HepG2 (cell line): ENCODE results near the gene TUBA1C. TPM values are rescaled to one million over a fixed set of nuclear protein-coding genes. Genes with fewer than 3 reads are reported as not detected.
A peak's percentile ranks its signal among the peaks of the same experiment; 100 is the strongest.

Source experiments
- ATAC-seq: fragments of 200-7000 bp; cut with Tn5 transposase; 3 replicates; pipeline ENCODE4 v1.9.1; 2020; ENCODE audit warnings: mild to moderate bottlenecking, moderate library complexity
- BruUV-seq: library from RNA; stranded (reverse); fragments of 400-500 nt; replicated peaks from 2 replicates; lab custom pipeline; 2021; lab: Mats Ljungman, UMichigan
- CTCF ChIA-PET: fragments of 300-600 bp; formaldehyde crosslinking; extraction: SDS; loops from one replicate; lab custom pipeline; 2021; ENCODE audit warnings: low total read pairs, inconsistent platforms, low intra/inter-chr PET ratio; lab: Yijun Ruan, JAX
- POLR2A ChIA-PET: fragments of 350-600 bp; sonication (Branson Sonifier 250); formaldehyde crosslinking; loops from one replicate; lab custom pipeline; 2020; ENCODE audit warnings: antibody characterized with exemption, inconsistent platforms; lab: Yijun Ruan, JAX
- DNase-seq: peaks from one replicate; pipeline ENCODE4 v3.0.0-alpha.2; 2015; ENCODE audit warnings: low spot score
- FAIRE-seq: peaks from 3 replicates; lab custom pipeline; 2011; peaks lifted over from hg19 to GRCh38; lab: Jason Lieb, UNC
- H2AFZ ChIP-seq: one replicate; pipeline ENCODE4 v1.6.1; 2011; ENCODE audit warnings: low read length, inconsistent platforms
- H3K27ac ChIP-seq: fragments of 300-600 bp; 3 replicates; pipeline ENCODE4 v1.8.0; 2011; ENCODE audit warnings: mixed run types, mild to moderate bottlenecking, mixed read lengths, low read length, inconsistent platforms; ENCODE audit not compliant: insufficient read depth; ENCODE audit errors: extremely low read length
- H3K27me3 ChIP-seq, 2 experiments: fragments of 200-600 bp in 1 of 2; 2 replicates in 1 of 2; 3 replicates in 1 of 2; pipeline versions ENCODE4 v1.6.0 to v1.8.0; 2011; ENCODE audit warnings: low read length in 2 of 2, mild to moderate bottlenecking in 2 of 2, moderate library complexity in 2 of 2, inconsistent platforms in 1 of 2; ENCODE audit not compliant: insufficient read depth in 2 of 2, control insufficient read depth in 1 of 2
- H3K36me3 ChIP-seq, 2 experiments: fragments of 200-600 bp in 1 of 2; replicated peaks in 1 of 2; 2 replicates in 1 of 2; 3 replicates in 1 of 2; pipeline versions ENCODE4 v1.5.1 to v1.8.0; 2011; ENCODE audit warnings: low read length in 2 of 2, inconsistent platforms in 1 of 2; ENCODE audit not compliant: insufficient read depth in 2 of 2, control insufficient read depth in 1 of 2
- H3K4me1 ChIP-seq: 2 replicates; pipeline ENCODE4 v1.5.1; 2012; ENCODE audit warnings: low read length, inconsistent platforms; ENCODE audit not compliant: insufficient read depth
- H3K4me2 ChIP-seq: 2 replicates; pipeline ENCODE4 v1.6.0; 2011; ENCODE audit warnings: low read depth, low read length, inconsistent platforms
- H3K4me3 ChIP-seq, 3 experiments: fragments of 200-600 bp in 1 of 3; sonication (generic), shearing (Covaris generic) in 1 of 3; replicated peaks in 1 of 3; 2 replicates each; pipeline ENCODE4 v1.5.1; 2011 to 2016; ENCODE audit warnings: low read length in 3 of 3, inconsistent platforms in 2 of 3, low read depth in 2 of 3, mild to moderate bottlenecking in 2 of 3, control low read depth in 1 of 3, mixed read lengths in 1 of 3; ENCODE audit not compliant: insufficient read depth in 1 of 3
- H3K79me2 ChIP-seq: one replicate; pipeline ENCODE4 v1.6.1; 2011; ENCODE audit warnings: low read length, inconsistent platforms; ENCODE audit not compliant: insufficient read depth
- H3K9ac ChIP-seq: 2 replicates; pipeline ENCODE4 v1.6.0; 2011; ENCODE audit warnings: mild to moderate bottlenecking, low read depth, low read length, inconsistent platforms; ENCODE audit not compliant: insufficient read depth
- H3K9me3 ChIP-seq: 2 replicates; pipeline ENCODE4 v1.5.1; 2012; ENCODE audit warnings: mild to moderate bottlenecking, low read length
- H4K20me1 ChIP-seq: 2 replicates; pipeline ENCODE4 v1.6.0; 2011; ENCODE audit warnings: inconsistent platforms, mild to moderate bottlenecking, low read length, moderate library complexity; ENCODE audit not compliant: insufficient read depth
- CTCF ChIP-seq: sonication (generic); formaldehyde crosslinking; IDR thresholded peaks from 2 replicates; pipeline ENCODE4 v1.5.0; 2020; ENCODE audit warnings: mild to moderate bottlenecking, missing genetic modification reagents, moderate library complexity
- IKZF5 ChIP-seq: IDR thresholded peaks from 2 replicates; pipeline ENCODE4 v1.6.1; 2018; ENCODE audit warnings: missing genetic modification reagents, mild to moderate bottlenecking, missing compliant biosample characterization
- LCORL ChIP-seq, 2 experiments: fragments of 450-650 bp in 1 of 2; sonication (generic) in 1 of 2; formaldehyde crosslinking in 1 of 2; IDR thresholded peaks; 2 replicates each; pipeline versions ENCODE4 v1.5.0 to v1.6.1; 2017 to 2020; ENCODE audit warnings: antibody characterized with exemption in 1 of 2, missing genetic modification reagents in 1 of 2
- PCBP1 ChIP-seq: fragments of 200-400 bp; formaldehyde crosslinking; IDR thresholded peaks from 2 replicates; pipeline ENCODE4 v1.6.1; 2017; ENCODE audit warnings: mild to moderate bottlenecking, low read depth, low read length, borderline replicate concordance
- RBM39 ChIP-seq: fragments of 200-400 bp; formaldehyde crosslinking; IDR thresholded peaks from one replicate; pipeline ENCODE4 v1.6.1; 2018; ENCODE audit warnings: antibody characterized with exemption, mild to moderate bottlenecking, low read depth, low read length; ENCODE audit not compliant: poor library complexity, severe bottlenecking
- SNAI1 ChIP-seq: sonication (generic); formaldehyde crosslinking; IDR thresholded peaks from 2 replicates; pipeline ENCODE4 v1.5.0; 2020; ENCODE audit warnings: mild to moderate bottlenecking, missing genetic modification reagents, borderline replicate concordance
- SOX5 ChIP-seq: IDR thresholded peaks from 2 replicates; pipeline ENCODE4 v1.6.1; 2016; ENCODE audit warnings: borderline replicate concordance
- ZBTB25 ChIP-seq: IDR thresholded peaks from 2 replicates; pipeline ENCODE4 v1.6.1; 2018; ENCODE audit warnings: missing genetic modification reagents
- ZKSCAN1 ChIP-seq: fragments of 150-350 bp; IDR thresholded peaks from 2 replicates; pipeline ENCODE4 v1.6.1; 2014; ENCODE audit warnings: low read length
- ZNF274 ChIP-seq: sonication (generic); formaldehyde crosslinking; IDR thresholded peaks from 2 replicates; pipeline ENCODE4 v1.5.1; 2020; ENCODE audit warnings: mild to moderate bottlenecking, missing genetic modification reagents
- ZNF788 ChIP-seq: sonication (generic); formaldehyde crosslinking; IDR thresholded peaks from 2 replicates; pipeline ENCODE4 v1.5.0; 2020; ENCODE audit warnings: mild to moderate bottlenecking, missing genetic modification reagents, borderline replicate concordance
- ZNF800 ChIP-seq: sonication (generic); formaldehyde crosslinking; IDR thresholded peaks from 2 replicates; pipeline ENCODE4 v1.4.0; 2020; ENCODE audit warnings: missing genetic modification reagents
- WGBS: methylation state at CpG from one replicate; pipeline ENCODE4 v1.1.6; 2017; ENCODE audit warnings: low lambda C conversion rate; 5-methylcytosine and 5-hydroxymethylcytosine counted together
- in situ Hi-C: cut with HindIII; loops from 2 replicates; pipeline ENCODE4 v1.10.0; 2017; ENCODE audit warnings: low pct_unique_long_range_greater_than_20kb; ENCODE audit not compliant: extremely low pct_ligation_motif_present
- intact Hi-C: fragments of 100-400 bp; cut with micrococcal nuclease; formaldehyde crosslinking; loops from one replicate; pipeline ENCODE4 v1.10.0; 2022; ENCODE audit not compliant: unreplicated experiment
- polyA plus RNA-seq, 8 experiments: library from polyadenylated mRNA; depleted of rRNA in 3 of 8; stranded (reverse) in 7 of 8; unstranded in 1 of 8; fragments of >200 nt; fragmentation: Illumina TruSeq in 4 of 8; extraction: Trizol in 4 of 8; gene quantifications; 2 replicates each; pipeline versions ENCODE4 v1.2.1 to v1.2.3, GENCODE V29; 2011 to 2016; ENCODE audit warnings: low read depth in 4 of 8, missing spikeins in 1 of 8, mixed read lengths in 1 of 8; ENCODE audit not compliant: insufficient read depth in 1 of 8
- total RNA-seq, 5 experiments: library from RNA; depleted of rRNA; stranded (reverse); fragments of >200 nt; fragmentation: Illumina TruSeq; extraction: Trizol; gene quantifications; 2 replicates each; pipeline ENCODE4 v1.2.3, GENCODE V29; 2016; ENCODE audit warnings: low read depth in 1 of 5

Gene TUBA1C
- total and polyA plus RNA-seq, 2 of the 13 experiments (the other 11 are each of a cell fraction or from before 2014, with no cell fraction given): 693 to 1,075 TPM

- 0 out of 2 replicates have a peak, but pooled peaks have one; percentile 23 for TF ChIP-seq ZBTB25 (CRISPR knock-in tag)
- peak; percentile 84 for TF ChIP-seq CTCF
- no peak for TF ChIP-seq LCORL (IDR thresholded peaks at IDR 0.05)
- peak; percentile 19; the same call in 1 of the 2 replicates for TF ChIP-seq LCORL (CRISPR knock-in tag; IDR thresholded peaks at IDR 0.05)
These were observed 31.4 kb downstream of the TUBA1C start (continued) for GRCh38 chr12:49296034-49296835.

GRCh38 chr12:49296836-49297694 is 32.2 kb downstream of the TUBA1C start:
- CTCF ChIA-PET: interaction anchor here (1.0 to 1.4 kb wide), 5 partner anchors 9 to 217 kb away, joined by 3 to 4 read pairs (median 3); no protein-coding TSS in a partner anchor
- 14% methylated on average over 19 of the region's 77 CpGs for WGBS
- TF ChIP-seq ZNF800 (CRISPR knock-in tag): peak; percentile 86; the same call in 1 of the 2 replicates
- no peak for TF ChIP-seq ZKSCAN1
- 0 out of 2 replicates have a peak, but pooled peaks have one; percentile 31 for TF ChIP-seq IKZF5 (CRISPR knock-in tag)
- TF ChIP-seq PCBP1: 0 out of 2 replicates have a peak, but pooled peaks have one; percentile 27
- TF ChIP-seq ZNF274 (CRISPR knock-in tag): 0 out of 2 replicates have a peak, but pooled peaks have one; percentile 49
- TF ChIP-seq SOX5 (CRISPR knock-in tag): no peak
- TF ChIP-seq RBM39: peak; percentile 2
- no peak for TF ChIP-seq ZNF788 (CRISPR knock-in tag)
- TF ChIP-seq SNAI1 (CRISPR knock-in tag): 0 out of 2 replicates have a peak, but pooled peaks have one; percentile 35

More at GRCh38 chr12:49296836-49297694, 32.2 kb downstream of the TUBA1C start:
- Histone ChIP-seq H3K79me2 (no peaks in the 10 kb centered on the region), H3K9me3 (no peaks in the 10 kb centered on the region), H4K20me1 (no peaks in the 10 kb centered on the region), H2AFZ (no peak overlapping the region), H3K4me1 (peaks cover 10% of the 10 kb centered on the region), H3K4me3 (peak overlapping the region; percentile 37 to 71 (median 37); a peak in 5 of 6 replicates), H3K4me2 (peak overlapping the region; percentile 80), H3K36me3 (no peaks in the 10 kb centered on the region), H3K27me3 (peaks cover 15 to 63% of the 10 kb centered on the region in 2 experiments), H3K27ac (no peak overlapping the region), H3K9ac (no peak overlapping the region)
- in situ Hi-C loops: no loop called here
- BruUV-seq: no TSS peak
- intact Hi-C loops: no loop called here
- FAIRE-seq (no peak), ATAC-seq (peak; percentile 67), DNase-seq (peak; percentile 48)
- POLR2A ChIA-PET: interaction anchor here (0.6 to 1.2 kb wide), 2 partner anchors 31 to 496 kb away, joined by 4 to 11 read pairs; no protein-coding TSS in a partner anchor
